MM.1S (cell line): ENCODE measurements around the gene TSPAN7.

Experiments
- DNase-seq: peaks from one replicate; pipeline ENCODE4 v3.0.0-alpha.2; 2015
- H2AFZ ChIP-seq: fragments of 300-600 bp; sonication (generic); 2 replicates; pipeline ENCODE4 v1.6.0; 2016; ENCODE audit warnings: antibody characterized with exemption, low read length
- H3F3A ChIP-seq: fragments of 300-600 bp; sonication (generic); 2 replicates; pipeline ENCODE4 v1.6.1; 2016; ENCODE audit warnings: mild to moderate bottlenecking, antibody characterized with exemption, low read length, moderate library complexity, mixed read lengths; ENCODE audit not compliant: insufficient read depth
- H3K27ac ChIP-seq: fragments of 300-600 bp; sonication (generic); 2 replicates; pipeline ENCODE4 v1.5.1; 2016; ENCODE audit warnings: mild to moderate bottlenecking, low read length
- H3K27me3 ChIP-seq: fragments of 300-600 bp; sonication (generic); replicated peaks from 2 replicates; pipeline ENCODE4 v1.6.0; 2016; ENCODE audit warnings: low read length; ENCODE audit not compliant: insufficient read depth
- H3K36me3 ChIP-seq: fragments of 300-600 bp; sonication (generic); replicated peaks from 2 replicates; pipeline ENCODE4 v1.6.1; 2016; ENCODE audit warnings: mild to moderate bottlenecking, low read length, mixed read lengths; ENCODE audit not compliant: insufficient read depth
- H3K4me1 ChIP-seq: fragments of 300-600 bp; sonication (generic); 2 replicates; pipeline ENCODE4 v1.6.1; 2016; ENCODE audit warnings: low read length, mixed read lengths
- H3K4me2 ChIP-seq: fragments of 300-600 bp; sonication (generic); 2 replicates; pipeline ENCODE4 v1.6.0; 2016; ENCODE audit warnings: low read depth, low read length
- H3K4me3 ChIP-seq: fragments of 300-600 bp; sonication (generic); 2 replicates; pipeline ENCODE4 v1.5.1; 2016; ENCODE audit warnings: low read length, mixed read lengths
- H3K79me2 ChIP-seq: fragments of 300-600 bp; sonication (generic); 2 replicates; pipeline ENCODE4 v1.6.1; 2016; ENCODE audit warnings: mixed run types, low read length, mixed read lengths
- H3K9ac ChIP-seq: fragments of 300-600 bp; sonication (generic); 2 replicates; pipeline ENCODE4 v1.6.1; 2016; ENCODE audit warnings: low read length, mixed read lengths
- H3K9me2 ChIP-seq: fragments of 300-600 bp; sonication (generic); replicated peaks from 2 replicates; pipeline ENCODE4 v1.6.1; 2016; ENCODE audit warnings: mild to moderate bottlenecking, low read length, mixed read lengths; ENCODE audit not compliant: insufficient read depth
- H3K9me3 ChIP-seq: fragments of 300-600 bp; sonication (generic); replicated peaks from 2 replicates; pipeline ENCODE4 v1.6.1; 2016; ENCODE audit warnings: mild to moderate bottlenecking, low read length, mixed read lengths; ENCODE audit not compliant: insufficient read depth
- H4K20me1 ChIP-seq: fragments of 300-600 bp; sonication (generic); 2 replicates; pipeline ENCODE4 v1.6.1; 2016; ENCODE audit warnings: mild to moderate bottlenecking, low read length, moderate library complexity, mixed read lengths; ENCODE audit not compliant: insufficient read depth
- EZH2 ChIP-seq: fragments of 300-600 bp; sonication (generic); optimal IDR thresholded peaks from 2 replicates; pipeline ENCODE3; 2017; ENCODE audit warnings: low read depth, mild to moderate bottlenecking, antibody characterized with exemption, low read length, mixed read lengths
- EZH2phosphoT487 ChIP-seq: fragments of 300-600 bp; sonication (generic); IDR thresholded peaks from 2 replicates; pipeline ENCODE4 v1.6.1; 2018; ENCODE audit warnings: antibody characterized with exemption, low read length
- TF ChIP-seq, protein P1 (sequence below): fragments of 300-600 bp; sonication (generic); IDR thresholded peaks from 2 replicates; pipeline ENCODE4 v1.5.1; 2016; ENCODE audit warnings: antibody characterized with exemption, low read length, mixed read lengths

TSPAN7 gene

DNA sequence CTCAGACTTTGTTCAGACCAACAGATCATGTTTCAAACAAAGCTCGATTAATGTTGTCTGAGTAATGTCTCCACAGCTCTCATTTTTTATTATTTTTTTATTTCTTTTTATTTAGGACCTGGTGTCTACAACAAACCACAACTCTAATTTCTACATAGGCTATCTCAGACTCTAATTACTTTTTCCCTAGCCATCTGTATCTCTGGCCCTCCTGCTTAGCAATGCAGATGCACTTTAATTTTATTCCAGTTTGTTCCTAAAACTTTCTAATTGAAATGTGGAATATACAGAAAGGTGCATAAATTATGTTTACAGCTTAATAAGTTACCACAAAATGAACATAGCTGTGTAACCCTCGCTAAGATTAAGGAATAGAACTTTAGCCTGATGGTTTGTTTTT lies 120.8 kb downstream of the TSPAN7 start:
- Histone ChIP-seq H3K4me1 (no peaks in the 10 kb centered on the region), H3K36me3 (no peaks in the 10 kb centered on the region), H3K4me2 (no peak overlapping the region), H3K9me2 (no peaks in the 10 kb centered on the region), H3K27me3 (no peaks in the 10 kb centered on the region), H3K4me3 (no peak overlapping the region), H3K79me2 (no peaks in the 10 kb centered on the region), H3K9me3 (no peaks in the 10 kb centered on the region), H2AFZ (no peak overlapping the region), H3F3A (no peaks in the 10 kb centered on the region), H3K27ac (no peak overlapping the region), H4K20me1 (no peaks in the 10 kb centered on the region), H3K9ac (no peak overlapping the region)
- no peak for DNase-seq
- TF ChIP-seq EZH2 (no peak), EZH2phosphoT487 (no peak)
- TF ChIP-seq, protein P1, sequence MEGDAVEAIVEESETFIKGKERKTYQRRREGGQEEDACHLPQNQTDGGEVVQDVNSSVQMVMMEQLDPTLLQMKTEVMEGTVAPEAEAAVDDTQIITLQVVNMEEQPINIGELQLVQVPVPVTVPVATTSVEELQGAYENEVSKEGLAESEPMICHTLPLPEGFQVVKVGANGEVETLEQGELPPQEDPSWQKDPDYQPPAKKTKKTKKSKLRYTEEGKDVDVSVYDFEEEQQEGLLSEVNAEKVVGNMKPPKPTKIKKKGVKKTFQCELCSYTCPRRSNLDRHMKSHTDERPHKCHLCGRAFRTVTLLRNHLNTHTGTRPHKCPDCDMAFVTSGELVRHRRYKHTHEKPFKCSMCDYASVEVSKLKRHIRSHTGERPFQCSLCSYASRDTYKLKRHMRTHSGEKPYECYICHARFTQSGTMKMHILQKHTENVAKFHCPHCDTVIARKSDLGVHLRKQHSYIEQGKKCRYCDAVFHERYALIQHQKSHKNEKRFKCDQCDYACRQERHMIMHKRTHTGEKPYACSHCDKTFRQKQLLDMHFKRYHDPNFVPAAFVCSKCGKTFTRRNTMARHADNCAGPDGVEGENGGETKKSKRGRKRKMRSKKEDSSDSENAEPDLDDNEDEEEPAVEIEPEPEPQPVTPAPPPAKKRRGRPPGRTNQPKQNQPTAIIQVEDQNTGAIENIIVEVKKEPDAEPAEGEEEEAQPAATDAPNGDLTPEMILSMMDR, result no peak

DNA sequence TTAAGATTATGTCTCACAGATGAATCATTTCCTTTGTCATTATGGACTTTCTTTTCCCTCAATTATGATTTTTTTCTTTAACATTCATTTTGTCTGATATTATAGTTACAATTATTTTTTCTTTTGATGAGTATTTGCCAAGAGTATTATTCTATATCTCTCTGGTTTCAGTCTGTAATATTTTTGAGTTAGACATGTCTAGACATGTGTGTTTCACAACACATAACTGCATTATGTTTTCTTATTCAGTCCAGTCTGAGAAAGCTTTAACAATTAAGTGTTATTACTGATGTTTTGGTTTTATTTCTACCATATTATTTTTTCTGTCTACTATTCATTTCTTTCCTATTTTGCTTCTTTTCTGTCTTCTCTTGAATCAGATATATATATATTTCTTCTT lies 131.6 kb downstream of the TSPAN7 start:
- H3K36me3 ChIP-seq, result no peaks in the 10 kb centered on the region
- H3K27me3 ChIP-seq, result no peaks in the 10 kb centered on the region
- H3F3A ChIP-seq, result no peaks in the 10 kb centered on the region
- no peaks in the 10 kb centered on the region for H3K9me2 ChIP-seq
- no peaks in the 10 kb centered on the region for H4K20me1 ChIP-seq
- no peak overlapping the region for H3K27ac ChIP-seq
- no peak overlapping the region for H2AFZ ChIP-seq
- no peaks in the 10 kb centered on the region for H3K79me2 ChIP-seq
- H3K9ac ChIP-seq, result no peak overlapping the region
- H3K4me1 ChIP-seq, result no peaks in the 10 kb centered on the region
- no peak for DNase-seq
- H3K9me3 ChIP-seq, result no peaks in the 10 kb centered on the region
- no peak overlapping the region for H3K4me3 ChIP-seq
- H3K4me2 ChIP-seq, result no peak overlapping the region
- TF ChIP-seq EZH2phosphoT487 (no peak), EZH2 (no peak)
- TF ChIP-seq, protein P1, result no peak

DNA sequence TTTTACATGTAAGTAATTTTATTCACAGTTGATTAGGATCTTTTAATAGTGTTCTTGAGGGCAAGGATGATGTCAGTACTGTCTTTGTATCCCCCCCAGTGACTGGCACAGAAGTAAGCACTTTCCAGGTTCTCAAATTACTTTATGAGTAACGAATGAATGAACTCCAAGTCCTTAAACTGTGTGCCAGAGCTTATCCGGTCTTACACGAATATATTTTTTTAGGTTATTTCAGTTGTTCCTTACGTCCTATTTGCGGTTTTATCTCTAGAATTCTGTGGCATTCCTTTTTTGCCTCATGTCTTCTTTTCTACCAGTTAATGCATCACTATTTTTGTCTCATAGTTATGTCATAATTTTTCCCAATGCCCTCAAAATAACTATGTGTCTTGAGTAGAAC lies 133.1 kb downstream of the TSPAN7 start:
- Histone ChIP-seq H3K4me2 (no peak overlapping the region), H4K20me1 (no peaks in the 10 kb centered on the region), H3K27ac (no peak overlapping the region), H3K27me3 (no peaks in the 10 kb centered on the region), H2AFZ (no peak overlapping the region), H3K9me3 (no peaks in the 10 kb centered on the region), H3K9ac (no peak overlapping the region), H3K4me1 (no peaks in the 10 kb centered on the region), H3K36me3 (no peaks in the 10 kb centered on the region), H3K9me2 (no peaks in the 10 kb centered on the region), H3K79me2 (no peaks in the 10 kb centered on the region), H3K4me3 (no peak overlapping the region), H3F3A (no peaks in the 10 kb centered on the region)
- DNase-seq, result no peak
- TF ChIP-seq EZH2phosphoT487 (no peak), EZH2 (no peak)
- TF ChIP-seq, protein P1, result no peak

DNA sequence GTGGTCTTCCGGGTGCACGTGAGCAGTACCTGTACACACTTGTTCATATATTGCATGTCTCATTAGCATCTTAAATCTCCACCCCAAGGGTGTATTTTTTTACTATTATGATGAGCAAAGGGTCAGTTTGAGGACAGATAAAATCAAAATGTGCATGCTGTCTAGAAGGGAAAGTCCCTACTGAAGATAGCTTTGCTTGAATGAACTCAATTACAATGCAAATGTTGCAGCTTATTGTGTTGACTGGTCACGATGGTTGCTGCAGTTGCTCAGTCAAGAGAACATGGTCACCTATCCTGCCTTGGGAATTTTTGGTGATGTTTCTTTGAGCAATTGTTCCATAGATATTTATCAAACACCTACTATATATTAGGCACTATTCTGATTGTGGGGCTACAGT lies 136.1 kb downstream of the TSPAN7 start:
- Histone ChIP-seq H3F3A (no peaks in the 10 kb centered on the region), H3K36me3 (no peaks in the 10 kb centered on the region), H3K4me1 (no peaks in the 10 kb centered on the region), H3K9me2 (no peaks in the 10 kb centered on the region), H3K79me2 (no peaks in the 10 kb centered on the region), H3K9me3 (no peaks in the 10 kb centered on the region), H3K9ac (no peak overlapping the region), H3K4me2 (no peak overlapping the region), H3K27ac (no peak overlapping the region), H3K4me3 (no peak overlapping the region), H3K27me3 (no peaks in the 10 kb centered on the region), H2AFZ (no peak overlapping the region), H4K20me1 (no peaks in the 10 kb centered on the region)
- no peak for TF ChIP-seq EZH2
- TF ChIP-seq, protein P1, result no peak
- no peak for TF ChIP-seq EZH2phosphoT487
- no peak for DNase-seq
